SK-N-SH (cell line): ENCODE results near the gene P4HA3.

Source experiments
- CHD2 ChIP-seq: fragments of 150-350 bp; IDR thresholded peaks from 2 replicates; pipeline ENCODE4 v1.6.1; 2018; ENCODE audit warnings: low read length; ENCODE audit not compliant: partially characterized antibody
- CTCF ChIP-seq: fragments of 200-600 bp; sonication (generic); IDR thresholded peaks from 2 replicates; pipeline ENCODE4 v1.6.1; 2017; ENCODE audit warnings: antibody characterized with exemption, mild to moderate bottlenecking, moderate library complexity
- ELF1 ChIP-seq: IDR thresholded peaks from 2 replicates; pipeline ENCODE4 v1.4.0; 2012
- EZH2phosphoT487 ChIP-seq: fragments of 200-600 bp; sonication (generic); IDR thresholded peaks from 2 replicates; pipeline ENCODE4 v1.6.1; 2017; ENCODE audit warnings: low read depth, mixed run types, mild to moderate bottlenecking, antibody characterized with exemption, moderate library complexity, borderline replicate concordance
- PBX3 ChIP-seq: IDR thresholded peaks from 2 replicates; pipeline ENCODE4; 2012
- POLR2AphosphoS5 ChIP-seq: IDR thresholded peaks from 2 replicates; pipeline ENCODE4 v1.6.1; 2012; ENCODE audit warnings: low read depth, low read length
- RCOR1 ChIP-seq: fragments of 150-350 bp; IDR thresholded peaks from 2 replicates; pipeline ENCODE4 v1.6.1; 2017; ENCODE audit warnings: antibody characterized with exemption, low read length
- REST ChIP-seq: IDR thresholded peaks from 2 replicates; pipeline ENCODE4 v1.6.1; 2012; ENCODE audit warnings: mild to moderate bottlenecking, low read depth, low read length, moderate library complexity
- SIN3A ChIP-seq: IDR thresholded peaks from 2 replicates; pipeline ENCODE4 v1.6.1; 2012; ENCODE audit warnings: low read depth, mild to moderate bottlenecking, low read length, moderate library complexity, borderline replicate concordance

- TF ChIP-seq EZH2phosphoT487 (no peak), RCOR1 (no peak), CTCF (no peak), POLR2AphosphoS5 (no peak), CHD2 (no peak), SIN3A (no peak), ELF1 (no peak), PBX3 (no peak), REST (no peak)
Measured at GRCh38 chr11:74235121-74235520, 76.3 kb downstream of the P4HA3 start.
